DND-41 (cell line): ENCODE measurements around the gene FOXO6.

ENCODE experiments used
- ATAC-seq: fragments of 200-7000 bp; cut with Tn5 transposase; 3 replicates; pipeline ENCODE4 v1.9.1; 2021; ENCODE audit warnings: low read depth; ENCODE audit not compliant: insufficient read depth
- DNase-seq: peaks from one replicate; pipeline ENCODE4 v3.0.0-alpha.2; 2020
- H2AFZ ChIP-seq: 2 replicates; pipeline ENCODE4 v1.6.0; 2012; ENCODE audit warnings: low read depth, low read length
- H3K27ac ChIP-seq: 2 replicates; pipeline ENCODE4 v1.5.1; 2012; ENCODE audit warnings: low read length, inconsistent platforms
- H3K27me3 ChIP-seq: fragments of 200-600 bp; sonication (generic); 2 replicates; pipeline ENCODE4 v1.6.0; 2012; ENCODE audit warnings: low read length, mild to moderate bottlenecking, inconsistent platforms; ENCODE audit not compliant: insufficient read depth, poor library complexity
- H3K36me3 ChIP-seq: 2 replicates; pipeline ENCODE4 v1.5.1; 2012; ENCODE audit warnings: low read length, inconsistent platforms; ENCODE audit not compliant: insufficient read depth
- H3K4me1 ChIP-seq: 2 replicates; pipeline ENCODE4 v1.5.1; 2012; ENCODE audit warnings: mild to moderate bottlenecking, low read length; ENCODE audit not compliant: insufficient read depth
- H3K4me2 ChIP-seq: 2 replicates; pipeline ENCODE4 v1.6.0; 2012; ENCODE audit warnings: mild to moderate bottlenecking, moderate library complexity, low read length, inconsistent platforms; ENCODE audit not compliant: insufficient read depth
- H3K4me3 ChIP-seq, 2 experiments: fragments of 200-600 bp in 1 of 2; shearing (Covaris generic) in 1 of 2; 2 replicates each; pipeline ENCODE4 v1.5.1; 2012 to 2016; ENCODE audit warnings: inconsistent platforms in 2 of 2, low read length in 2 of 2, mild to moderate bottlenecking in 2 of 2, low read depth in 1 of 2, moderate library complexity in 1 of 2
- H3K79me2 ChIP-seq: 2 replicates; pipeline ENCODE4 v1.6.0; 2012; ENCODE audit warnings: low read length, inconsistent platforms; ENCODE audit not compliant: insufficient read depth
- H3K9ac ChIP-seq: 2 replicates; pipeline ENCODE4 v1.6.0; 2012; ENCODE audit warnings: low read depth, mild to moderate bottlenecking, inconsistent platforms, low read length, moderate library complexity
- H3K9me3 ChIP-seq: 2 replicates; pipeline ENCODE4 v1.5.1; 2012; ENCODE audit warnings: low read length, moderate library complexity, mild to moderate bottlenecking, inconsistent platforms; ENCODE audit not compliant: insufficient read depth, severe bottlenecking
- H4K20me1 ChIP-seq: 2 replicates; pipeline ENCODE4 v1.6.0; 2012; ENCODE audit warnings: low read length; ENCODE audit not compliant: insufficient read depth
- CTCF ChIP-seq: IDR thresholded peaks from 2 replicates; pipeline ENCODE4 v1.5.1; 2012; ENCODE audit warnings: borderline replicate concordance, low read length, moderate library complexity, mild to moderate bottlenecking; ENCODE audit not compliant: poor library complexity, severe bottlenecking; ENCODE audit errors: extremely low read depth
- EZH2 ChIP-seq: IDR thresholded peaks from 3 replicates; pipeline ENCODE4 v1.6.1; 2012; ENCODE audit warnings: borderline replicate concordance, low read depth, mild to moderate bottlenecking, moderate library complexity, low read length, inconsistent platforms; ENCODE audit not compliant: severe bottlenecking

The FOXO6 gene

GRCh38 chr1:41373373-41373772, 12.1 kb downstream of the FOXO6 start:
- no peak for ATAC-seq
- H3K9me3 ChIP-seq = no peaks in the 10 kb centered on the region
- H3K4me3 ChIP-seq = no peak overlapping the region
- H3K27ac ChIP-seq = no peak overlapping the region
- H2AFZ ChIP-seq = no peak overlapping the region
- H3K4me1 ChIP-seq = no peaks in the 10 kb centered on the region
- DNase-seq = no peak
- no peak overlapping the region for H3K4me2 ChIP-seq
- no peak overlapping the region for H3K9ac ChIP-seq
- no peaks in the 10 kb centered on the region for H3K36me3 ChIP-seq
- no peaks in the 10 kb centered on the region for H3K79me2 ChIP-seq
- H4K20me1 ChIP-seq = no peaks in the 10 kb centered on the region; the same call in 1 of the 2 replicates
- no peaks in the 10 kb centered on the region for H3K27me3 ChIP-seq
- TF ChIP-seq EZH2 (no peak), CTCF (no peak)

- Histone ChIP-seq H3K27ac (no peak overlapping the region), H3K79me2 (no peaks in the 10 kb centered on the region), H3K9ac (no peak overlapping the region), H3K36me3 (no peaks in the 10 kb centered on the region), H3K4me1 (no peaks in the 10 kb centered on the region), H3K4me3 (no peak overlapping the region), H3K27me3 (no peaks in the 10 kb centered on the region), H3K4me2 (no peak overlapping the region), H2AFZ (no peak overlapping the region), H4K20me1 (no peaks in the 10 kb centered on the region; the same call in 1 of the 2 replicates), H3K9me3 (no peaks in the 10 kb centered on the region)
- DNase-seq (no peak), ATAC-seq (no peak)
- no peak for TF ChIP-seq EZH2
- TF ChIP-seq CTCF = no peak
These were observed 13.5 kb downstream of the FOXO6 start for GRCh38 chr1:41374711-41375110.

GRCh38 chr1:41377397-41377796, 16.2 kb downstream of the FOXO6 start:
- H3K79me2 ChIP-seq = no peaks in the 10 kb centered on the region
- H3K4me2 ChIP-seq = no peak overlapping the region
- no peak overlapping the region for H3K27ac ChIP-seq
- DNase-seq (no peak), ATAC-seq (peak; percentile 71)
- H3K9me3 ChIP-seq = no peaks in the 10 kb centered on the region
- no peaks in the 10 kb centered on the region for H3K36me3 ChIP-seq
- no peak overlapping the region for H3K4me3 ChIP-seq
- no peaks in the 10 kb centered on the region for H3K27me3 ChIP-seq
- H2AFZ ChIP-seq = no peak overlapping the region
- no peaks in the 10 kb centered on the region; the same call in 1 of the 2 replicates for H4K20me1 ChIP-seq
- H3K4me1 ChIP-seq = no peaks in the 10 kb centered on the region
- no peak overlapping the region for H3K9ac ChIP-seq
- TF ChIP-seq EZH2 (no peak), CTCF (no peak)

- no peak for DNase-seq
- H3K27me3 ChIP-seq = no peaks in the 10 kb centered on the region
- H3K9ac ChIP-seq = no peak overlapping the region
- H3K79me2 ChIP-seq = no peaks in the 10 kb centered on the region
- TF ChIP-seq CTCF (no peak), EZH2 (no peak)
- ATAC-seq = no peak
- H3K4me2 ChIP-seq = no peak overlapping the region
- no peak overlapping the region for H2AFZ ChIP-seq
- H3K36me3 ChIP-seq = no peaks in the 10 kb centered on the region
- H3K4me3 ChIP-seq = no peak overlapping the region
- H3K9me3 ChIP-seq = no peaks in the 10 kb centered on the region
- no peaks in the 10 kb centered on the region for H3K4me1 ChIP-seq
- no peak overlapping the region for H3K27ac ChIP-seq
- H4K20me1 ChIP-seq = no peaks in the 10 kb centered on the region; the same call in 1 of the 2 replicates
These were observed 17.0 kb downstream of the FOXO6 start for GRCh38 chr1:41378222-41378621.
